K562 (cell line): ENCODE data around the gene CCT7. TPM values are rescaled to one million over a fixed set of nuclear protein-coding genes. Genes with fewer than 3 reads are reported as not detected.

Experiments used
- ATAC-seq: fragments of 200-7000 bp; cut with Tn5 transposase; 3 replicates; pipeline ENCODE4 v1.9.1; 2020; ENCODE audit warnings: moderate library complexity
- BruUV-seq: library from RNA; stranded (reverse); fragments of 400-500 nt; replicated peaks from 2 replicates; lab custom pipeline; 2021; lab: Mats Ljungman, UMichigan
- CTCF ChIA-PET: fragments of 300-600 bp; formaldehyde crosslinking; extraction: SDS; loops from one replicate; lab custom pipeline; 2021; ENCODE audit warnings: low intra/inter-chr PET ratio; lab: Yijun Ruan, JAX
- POLR2A ChIA-PET: fragments of 300-600, 350-650 bp; sonication (Branson Sonifier 250); formaldehyde crosslinking; extraction: SDS; loops from one replicate; lab custom pipeline; 2021; ENCODE audit warnings: antibody characterized with exemption, inconsistent platforms; lab: Yijun Ruan, JAX
- DNase-seq, 4 experiments: peaks; one replicate each; pipeline versions ENCODE4 v3.0.0 to v3.0.0-alpha.2; 2011 to 2018; ENCODE audit warnings: low spot score in 3 of 4, mixed read lengths in 3 of 4; ENCODE audit errors: extremely low read depth in 1 of 4
- FAIRE-seq: peaks from 2 replicates; lab custom pipeline; 2011; peaks lifted over from hg19 to GRCh38; lab: Jason Lieb, UNC
- H2AFZ ChIP-seq: 2 replicates; pipeline ENCODE4 v1.6.0; 2011; ENCODE audit warnings: low read depth, low read length, control low read depth, inconsistent platforms
- H3K27ac ChIP-seq: fragments of 200-600 bp; 3 replicates; pipeline ENCODE4 v1.8.0; 2011; ENCODE audit warnings: low read depth, mild to moderate bottlenecking, control low read depth, inconsistent platforms, low read length, moderate library complexity, mixed read lengths; ENCODE audit errors: extremely low read depth
- H3K27me3 ChIP-seq, 2 experiments: fragments of 300-600 bp in 1 of 2; 2 replicates in 1 of 2; 3 replicates in 1 of 2; pipeline versions ENCODE4 v1.6.0 to v1.8.0; 2011; ENCODE audit warnings: inconsistent platforms in 2 of 2, low read length in 2 of 2, mild to moderate bottlenecking in 1 of 2, mixed read lengths in 1 of 2, moderate library complexity in 1 of 2; ENCODE audit not compliant: control insufficient read depth in 2 of 2, insufficient read depth in 2 of 2
- H3K36me3 ChIP-seq: fragments of 300-600 bp; 3 replicates; pipeline ENCODE4 v1.8.0; 2011; ENCODE audit warnings: mild to moderate bottlenecking, low read length, inconsistent platforms; ENCODE audit not compliant: control insufficient read depth, insufficient read depth
- H3K4me1 ChIP-seq, 2 experiments: fragments of 200-600 bp in 1 of 2; replicated peaks in 1 of 2; 2 replicates in 1 of 2; 3 replicates in 1 of 2; pipeline versions ENCODE4 v1.5.1 to v1.8.0; 2011; ENCODE audit warnings: inconsistent platforms in 2 of 2, low read length in 2 of 2, mild to moderate bottlenecking in 1 of 2, mixed read lengths in 1 of 2, moderate library complexity in 1 of 2; ENCODE audit not compliant: control insufficient read depth in 2 of 2, insufficient read depth in 2 of 2
- H3K4me2 ChIP-seq: 2 replicates; pipeline ENCODE4 v1.6.1; 2011; ENCODE audit warnings: low read length, control low read depth, inconsistent platforms, mixed read lengths; ENCODE audit not compliant: insufficient read depth
- H3K4me3 ChIP-seq: fragments of 200-600 bp; sonication (generic), shearing (Covaris generic); 2 replicates; pipeline ENCODE4 v1.5.1; 2016; ENCODE audit warnings: control low read depth, inconsistent platforms
- H3K79me2 ChIP-seq: fragments of 200-600 bp; 3 replicates; pipeline ENCODE4 v1.8.0; 2011; ENCODE audit warnings: low read length, inconsistent platforms; ENCODE audit not compliant: control insufficient read depth, insufficient read depth
- H3K9ac ChIP-seq, 2 experiments: 2 replicates each; pipeline versions ENCODE4 v1.6.0 to v1.6.1; 2011; ENCODE audit warnings: low read depth in 2 of 2, low read length in 2 of 2, control low read depth in 1 of 2, inconsistent platforms in 1 of 2, mild to moderate bottlenecking in 1 of 2, mixed read lengths in 1 of 2; ENCODE audit not compliant: insufficient read depth in 1 of 2
- H3K9me1 ChIP-seq: one replicate; pipeline ENCODE4 v1.6.0; 2011; ENCODE audit warnings: inconsistent platforms, mild to moderate bottlenecking, low read length, moderate library complexity; ENCODE audit not compliant: control insufficient read depth, insufficient read depth
- H3K9me3 ChIP-seq: replicated peaks from 2 replicates; pipeline ENCODE4 v1.5.1; 2011; ENCODE audit warnings: low read depth, low read length, inconsistent platforms; ENCODE audit not compliant: control insufficient read depth, insufficient read depth
- H4K20me1 ChIP-seq: replicated peaks from 2 replicates; pipeline ENCODE4 v1.6.1; 2011; ENCODE audit warnings: low read length, inconsistent platforms, mixed read lengths; ENCODE audit not compliant: control insufficient read depth, insufficient read depth
- CBFA2T2 ChIP-seq: fragments of 450-650 bp; conservative IDR thresholded peaks from 2 replicates; pipeline ENCODE4 v1.6.1; 2017; ENCODE audit warnings: mild to moderate bottlenecking
- CCAR2 ChIP-seq: fragments of 200-400 bp; formaldehyde crosslinking; IDR thresholded peaks from 2 replicates; pipeline ENCODE4 v1.6.1; 2017; ENCODE audit warnings: mild to moderate bottlenecking, low read depth, low read length
- FUS ChIP-seq: fragments of 200-400 bp; formaldehyde crosslinking; optimal IDR thresholded peaks from 2 replicates; pipeline ENCODE3; 2017; ENCODE audit warnings: low read depth, low read length
- NFXL1 ChIP-seq: fragments of 450-650 bp; formaldehyde crosslinking; IDR thresholded peaks from 2 replicates; pipeline ENCODE4 v1.4.0; 2021; ENCODE audit warnings: mild to moderate bottlenecking
- PTRF ChIP-seq: fragments of 450-650 bp; IDR thresholded peaks from 2 replicates; pipeline ENCODE4 v1.6.1; 2016; ENCODE audit warnings: mild to moderate bottlenecking, missing genetic modification characterization, missing compliant biosample characterization
- YY1 ChIP-seq, 3 experiments: IDR thresholded peaks; 2 replicates each; pipeline ENCODE4 v1.6.1; 2011; ENCODE audit warnings: low read length in 2 of 3, mild to moderate bottlenecking in 2 of 3, moderate library complexity in 2 of 3, borderline replicate concordance in 1 of 3, control low read depth in 1 of 3, low read depth in 1 of 3; ENCODE audit not compliant: insufficient read depth in 3 of 3, insufficient replicate concordance in 2 of 3, control insufficient read depth in 1 of 3, insufficient read length in 1 of 3; ENCODE audit errors: extremely low read depth in 1 of 3
- ZC3H4 ChIP-seq: sonication (generic); formaldehyde crosslinking; IDR thresholded peaks from 2 replicates; pipeline ENCODE4 v1.9.0; 2021; ENCODE audit warnings: missing genetic modification reagents, borderline replicate concordance
- ZNF232 ChIP-seq: sonication (generic); formaldehyde crosslinking; IDR thresholded peaks from 2 replicates; pipeline ENCODE4 v1.8.0; 2022; ENCODE audit warnings: mild to moderate bottlenecking, missing genetic modification reagents
- WGBS: fragments of 100-300 bp; shearing (Covaris generic); methylation state at CpG from one replicate; pipeline ENCODE4 v1.1.6; 2016; ENCODE audit warnings: low coverage, mixed read lengths; ENCODE audit not compliant: insufficient coverage; ENCODE audit errors: missing lambda C conversion rate; 5-methylcytosine and 5-hydroxymethylcytosine counted together
- in situ Hi-C: fragments of 300-500 bp; cut with MboI; formaldehyde crosslinking; loops from 4 replicates; pipeline ENCODE4 v1.15.0; 2018; ENCODE audit warnings: inconsistent platforms, mixed read lengths
- intact Hi-C: fragments of 100-400 bp; cut with micrococcal nuclease; formaldehyde crosslinking; loops from 2 replicates; pipeline ENCODE4 v1.14.2; 2022
- polyA plus RNA-seq, 8 experiments: library from polyadenylated mRNA; depleted of rRNA in 4 of 8; stranded (reverse) in 5 of 8; unstranded in 3 of 8; fragments of >200 nt; fragmentation: Nextera tagmentation in 2 of 8; fragmentation: Illumina TruSeq in 1 of 8; extraction: Ambion mirVana in 2 of 8; extraction: Trizol in 1 of 8; gene quantifications; 2 replicates each; pipeline versions ENCODE4 v1.2.1 to v1.2.3, GENCODE V29; 2011 to 2014; ENCODE audit warnings: inconsistent platforms in 1 of 8, missing spikeins in 1 of 8
- total RNA-seq, 7 experiments: library from RNA; depleted of rRNA in 6 of 7; stranded (reverse); fragments of >200 nt in 6 of 7; fragmentation: Illumina TruSeq in 2 of 7; extraction: Trizol in 2 of 7; gene quantifications; 2 replicates each; pipeline versions ENCODE4 v1.2.1 to v1.2.3, GENCODE V29; 2011 to 2021; ENCODE audit warnings: low replicate concordance in 1 of 7
- TF ChIP-seq, protein P1 (sequence below), 2 experiments: fragments of 450-650 bp; formaldehyde crosslinking in 1 of 2; IDR thresholded peaks; 2 replicates each; pipeline versions ENCODE4 v1.4.0 to v1.6.1; 2014 to 2020; ENCODE audit warnings: mild to moderate bottlenecking in 2 of 2, borderline replicate concordance in 1 of 2, low read depth in 1 of 2
- TF ChIP-seq, protein P2 (sequence below): conservative IDR thresholded peaks from 2 replicates; pipeline ENCODE4 v1.6.1; 2011; ENCODE audit warnings: low read depth, mild to moderate bottlenecking, low read length; ENCODE audit not compliant: control insufficient read depth

The CCT7 gene
- total and polyA plus RNA-seq, 9 of the 15 experiments (the other 6 are each of a cell fraction or from before 2014, with no cell fraction given), result 326 to 856 (median 638) TPM

DNA sequence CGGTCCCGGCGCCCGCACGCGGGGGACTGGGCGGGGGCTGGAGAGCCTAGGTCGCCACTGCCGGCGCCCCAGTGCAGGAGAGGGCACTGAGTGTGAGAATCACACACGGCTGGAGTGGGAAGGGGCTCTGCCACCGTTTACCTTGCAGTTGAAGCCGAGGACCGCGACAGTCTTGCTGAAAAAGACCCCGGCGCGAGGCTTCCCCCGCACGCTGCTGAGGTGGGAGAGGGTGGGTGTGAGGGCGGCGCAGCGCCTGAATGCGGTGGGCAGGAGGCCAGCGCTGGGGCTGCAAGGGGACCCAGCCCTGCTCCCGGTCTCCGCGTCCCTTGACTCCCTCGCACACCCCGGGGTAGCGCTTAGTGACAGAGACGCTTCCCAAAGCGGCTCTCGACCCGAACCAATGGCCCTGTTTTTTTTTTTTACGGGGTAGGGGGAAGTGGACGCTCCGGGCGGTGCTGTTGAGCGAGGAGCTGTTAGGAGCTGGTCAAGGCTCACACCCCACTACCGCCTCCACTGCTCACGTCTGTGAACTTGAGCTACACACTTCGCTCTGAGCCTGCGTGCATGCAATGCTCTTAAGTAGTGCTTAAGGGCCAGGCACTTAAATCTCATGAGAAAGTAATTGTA, 30.9 kb upstream of the CCT7 start:
- Histone ChIP-seq H3K4me2 (no peak overlapping the region), H3K27me3 (peaks cover 4 to 32% of the 10 kb centered on the region in 2 experiments; a peak in 2 of 5 replicates)

More for the DNA sequence above, 30.9 kb upstream of the CCT7 start:
- H3K4me3 ChIP-seq, result no peak overlapping the region
- no peak overlapping the region for H3K9ac ChIP-seq
- CTCF ChIA-PET, result no interaction called here
- ATAC-seq (no peak), FAIRE-seq (no peak), DNase-seq (no peak)
- peaks cover 0 to 14% of the 10 kb centered on the region in 2 experiments; a peak in 2 of 5 replicates for H3K4me1 ChIP-seq
- H3K9me1 ChIP-seq, result no peaks in the 10 kb centered on the region
- H2AFZ ChIP-seq, result no peak overlapping the region
- POLR2A ChIA-PET, result no interaction called here
- in situ Hi-C loops (no loop called here), intact Hi-C loops (no loop called here)
- 60% methylated on average over 28 of the region's 44 CpGs for WGBS
- no peaks in the 10 kb centered on the region for H3K36me3 ChIP-seq
- no peaks in the 10 kb centered on the region for H3K79me2 ChIP-seq
- no peak overlapping the region for H3K27ac ChIP-seq
- no peaks in the 10 kb centered on the region; the same call in 1 of the 2 replicates for H3K9me3 ChIP-seq
- TF ChIP-seq ZNF232 (CRISPR knock-in tag), result no peak
- TF ChIP-seq CBFA2T2, result no peak
- TF ChIP-seq YY1 (IDR thresholded peaks at IDR 0.05; ENCODE audit: borderline replicate concordance in 1 of 3, control insufficient read depth in 1 of 3, extremely low read depth in 1 of 3, insufficient read depth in 3 of 3, insufficient read length in 1 of 3, insufficient replicate concordance in 2 of 3, low read depth in 1 of 3, low read length in 2 of 3), result no peak
- TF ChIP-seq FUS, result no peak
- no peak for TF ChIP-seq CCAR2
- TF ChIP-seq, protein P1, sequence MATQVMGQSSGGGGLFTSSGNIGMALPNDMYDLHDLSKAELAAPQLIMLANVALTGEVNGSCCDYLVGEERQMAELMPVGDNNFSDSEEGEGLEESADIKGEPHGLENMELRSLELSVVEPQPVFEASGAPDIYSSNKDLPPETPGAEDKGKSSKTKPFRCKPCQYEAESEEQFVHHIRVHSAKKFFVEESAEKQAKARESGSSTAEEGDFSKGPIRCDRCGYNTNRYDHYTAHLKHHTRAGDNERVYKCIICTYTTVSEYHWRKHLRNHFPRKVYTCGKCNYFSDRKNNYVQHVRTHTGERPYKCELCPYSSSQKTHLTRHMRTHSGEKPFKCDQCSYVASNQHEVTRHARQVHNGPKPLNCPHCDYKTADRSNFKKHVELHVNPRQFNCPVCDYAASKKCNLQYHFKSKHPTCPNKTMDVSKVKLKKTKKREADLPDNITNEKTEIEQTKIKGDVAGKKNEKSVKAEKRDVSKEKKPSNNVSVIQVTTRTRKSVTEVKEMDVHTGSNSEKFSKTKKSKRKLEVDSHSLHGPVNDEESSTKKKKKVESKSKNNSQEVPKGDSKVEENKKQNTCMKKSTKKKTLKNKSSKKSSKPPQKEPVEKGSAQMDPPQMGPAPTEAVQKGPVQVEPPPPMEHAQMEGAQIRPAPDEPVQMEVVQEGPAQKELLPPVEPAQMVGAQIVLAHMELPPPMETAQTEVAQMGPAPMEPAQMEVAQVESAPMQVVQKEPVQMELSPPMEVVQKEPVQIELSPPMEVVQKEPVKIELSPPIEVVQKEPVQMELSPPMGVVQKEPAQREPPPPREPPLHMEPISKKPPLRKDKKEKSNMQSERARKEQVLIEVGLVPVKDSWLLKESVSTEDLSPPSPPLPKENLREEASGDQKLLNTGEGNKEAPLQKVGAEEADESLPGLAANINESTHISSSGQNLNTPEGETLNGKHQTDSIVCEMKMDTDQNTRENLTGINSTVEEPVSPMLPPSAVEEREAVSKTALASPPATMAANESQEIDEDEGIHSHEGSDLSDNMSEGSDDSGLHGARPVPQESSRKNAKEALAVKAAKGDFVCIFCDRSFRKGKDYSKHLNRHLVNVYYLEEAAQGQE (IDR thresholded peaks at IDR 0.05; ENCODE audit: borderline replicate concordance), result no peak
- TF ChIP-seq, protein P1 (CRISPR knock-in tag; IDR thresholded peaks at IDR 0.05; ENCODE audit: low read depth), result no peak
- TF ChIP-seq NFXL1 (CRISPR knock-in tag), result no peak
- no peak for TF ChIP-seq ZC3H4 (CRISPR knock-in tag)
- TF ChIP-seq, protein P2, sequence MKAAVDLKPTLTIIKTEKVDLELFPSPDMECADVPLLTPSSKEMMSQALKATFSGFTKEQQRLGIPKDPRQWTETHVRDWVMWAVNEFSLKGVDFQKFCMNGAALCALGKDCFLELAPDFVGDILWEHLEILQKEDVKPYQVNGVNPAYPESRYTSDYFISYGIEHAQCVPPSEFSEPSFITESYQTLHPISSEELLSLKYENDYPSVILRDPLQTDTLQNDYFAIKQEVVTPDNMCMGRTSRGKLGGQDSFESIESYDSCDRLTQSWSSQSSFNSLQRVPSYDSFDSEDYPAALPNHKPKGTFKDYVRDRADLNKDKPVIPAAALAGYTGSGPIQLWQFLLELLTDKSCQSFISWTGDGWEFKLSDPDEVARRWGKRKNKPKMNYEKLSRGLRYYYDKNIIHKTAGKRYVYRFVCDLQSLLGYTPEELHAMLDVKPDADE, result no peak
- no peak for TF ChIP-seq PTRF (tag)
- BruUV-seq, result no TSS peak
- H4K20me1 ChIP-seq, result no peaks in the 10 kb centered on the region
